RWPE1 (cell line): ENCODE measurements around the gene LRCH1.

Experiments
- CTCF ChIA-PET: fragments of 350-600 bp; sonication (Branson Sonifier 250); formaldehyde crosslinking; extraction: SDS; loops from one replicate; lab custom pipeline; 2021; lab: Yijun Ruan, JAX
- POLR2A ChIA-PET: fragments of 400-600 bp; formaldehyde crosslinking; extraction: SDS; loops from one replicate; lab custom pipeline; 2020; ENCODE audit warnings: antibody characterized with exemption; ENCODE audit not compliant: low non-redundant PET; lab: Yijun Ruan, JAX
- DNase-seq: peaks from one replicate; pipeline ENCODE4 v3.0.0; 2012; ENCODE audit warnings: low spot score
- H3K27ac ChIP-seq: fragments of 450-650 bp; 2 replicates; pipeline ENCODE4 v1.5.1; 2017
- TF ChIP-seq, protein P1 (sequence below): fragments of 450-650 bp; conservative IDR thresholded peaks from 2 replicates; pipeline ENCODE4 v1.5.1; 2017; ENCODE audit warnings: low read depth, mild to moderate bottlenecking

LRCH1 gene

DNA sequence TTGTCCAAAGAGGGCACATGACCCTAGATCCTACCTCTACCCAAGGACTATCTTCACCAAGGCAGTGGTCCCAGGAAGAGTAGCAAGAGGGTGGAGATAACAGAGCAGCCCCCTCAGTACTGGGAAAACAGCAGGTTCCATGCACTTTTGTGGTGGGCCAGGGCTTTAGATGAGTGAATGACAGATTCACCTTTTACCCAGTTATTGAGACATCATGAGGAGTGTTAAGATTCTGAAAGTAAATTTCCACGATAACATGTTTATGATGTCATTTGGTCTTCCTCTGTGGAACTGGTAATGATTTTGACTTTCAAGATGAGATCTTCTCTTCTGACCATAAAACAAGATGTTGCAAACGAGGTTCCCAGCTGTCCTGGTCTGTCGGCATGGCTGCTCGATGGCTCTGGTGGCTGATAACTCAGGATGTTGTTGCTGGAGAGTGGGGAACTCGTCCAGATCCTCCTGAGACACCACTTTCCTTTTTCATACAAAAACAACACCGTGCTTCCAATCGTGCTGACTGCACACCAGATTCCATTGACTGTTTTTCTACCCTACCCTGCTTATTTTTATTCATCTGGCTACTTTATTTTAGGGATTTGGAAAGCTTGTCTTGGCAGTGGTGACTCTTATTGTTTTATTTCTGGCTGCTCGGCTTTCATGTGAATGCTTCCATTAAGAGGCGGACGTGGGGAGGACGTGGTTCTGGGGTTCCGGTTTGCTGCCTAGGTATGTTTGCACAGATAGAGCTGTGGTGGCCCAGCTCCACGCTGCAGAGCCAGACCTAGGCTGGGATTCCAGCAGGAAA is 88.5 kb downstream of the LRCH1 start:
- ChIA-PET CTCF (interaction anchor here (0.6 to 1.1 kb wide), 4 partner anchors 11 to 1043 kb away, joined by 3 to 4 read pairs (median 3); no protein-coding TSS in a partner anchor), POLR2A (no interaction called here)
- H3K27ac ChIP-seq = no peak overlapping the region
- TF ChIP-seq, protein P1, sequence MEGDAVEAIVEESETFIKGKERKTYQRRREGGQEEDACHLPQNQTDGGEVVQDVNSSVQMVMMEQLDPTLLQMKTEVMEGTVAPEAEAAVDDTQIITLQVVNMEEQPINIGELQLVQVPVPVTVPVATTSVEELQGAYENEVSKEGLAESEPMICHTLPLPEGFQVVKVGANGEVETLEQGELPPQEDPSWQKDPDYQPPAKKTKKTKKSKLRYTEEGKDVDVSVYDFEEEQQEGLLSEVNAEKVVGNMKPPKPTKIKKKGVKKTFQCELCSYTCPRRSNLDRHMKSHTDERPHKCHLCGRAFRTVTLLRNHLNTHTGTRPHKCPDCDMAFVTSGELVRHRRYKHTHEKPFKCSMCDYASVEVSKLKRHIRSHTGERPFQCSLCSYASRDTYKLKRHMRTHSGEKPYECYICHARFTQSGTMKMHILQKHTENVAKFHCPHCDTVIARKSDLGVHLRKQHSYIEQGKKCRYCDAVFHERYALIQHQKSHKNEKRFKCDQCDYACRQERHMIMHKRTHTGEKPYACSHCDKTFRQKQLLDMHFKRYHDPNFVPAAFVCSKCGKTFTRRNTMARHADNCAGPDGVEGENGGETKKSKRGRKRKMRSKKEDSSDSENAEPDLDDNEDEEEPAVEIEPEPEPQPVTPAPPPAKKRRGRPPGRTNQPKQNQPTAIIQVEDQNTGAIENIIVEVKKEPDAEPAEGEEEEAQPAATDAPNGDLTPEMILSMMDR = no peak
- DNase-seq = no peak

DNA sequence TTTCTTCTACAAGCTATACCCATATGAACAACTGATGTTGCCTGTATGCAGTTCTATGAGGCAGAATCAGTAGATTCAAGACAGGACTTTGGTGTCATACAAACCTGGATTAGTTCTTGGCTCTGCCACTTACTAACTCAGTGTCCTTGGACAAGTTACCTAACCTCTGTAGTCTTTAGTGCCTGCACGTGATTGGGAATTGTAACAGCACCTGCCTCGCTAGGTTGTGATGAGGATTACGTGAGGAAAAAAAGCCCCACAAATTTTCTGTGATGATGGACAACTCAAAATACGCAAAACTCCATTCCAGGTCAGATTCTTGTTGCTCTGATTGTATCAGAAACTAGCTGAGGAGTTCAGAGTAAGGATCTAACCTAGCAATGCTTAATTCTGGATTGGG is 89.3 kb downstream of the LRCH1 start:
- ChIA-PET CTCF (interaction anchor here (0.6 to 1.1 kb wide), 3 partner anchors 12 to 22 kb away, joined by 3 to 4 read pairs (median 3); no protein-coding TSS in a partner anchor), POLR2A (no interaction called here)
- DNase-seq = no peak
- no peak overlapping the region for H3K27ac ChIP-seq
- TF ChIP-seq, protein P1 = no peak

DNA sequence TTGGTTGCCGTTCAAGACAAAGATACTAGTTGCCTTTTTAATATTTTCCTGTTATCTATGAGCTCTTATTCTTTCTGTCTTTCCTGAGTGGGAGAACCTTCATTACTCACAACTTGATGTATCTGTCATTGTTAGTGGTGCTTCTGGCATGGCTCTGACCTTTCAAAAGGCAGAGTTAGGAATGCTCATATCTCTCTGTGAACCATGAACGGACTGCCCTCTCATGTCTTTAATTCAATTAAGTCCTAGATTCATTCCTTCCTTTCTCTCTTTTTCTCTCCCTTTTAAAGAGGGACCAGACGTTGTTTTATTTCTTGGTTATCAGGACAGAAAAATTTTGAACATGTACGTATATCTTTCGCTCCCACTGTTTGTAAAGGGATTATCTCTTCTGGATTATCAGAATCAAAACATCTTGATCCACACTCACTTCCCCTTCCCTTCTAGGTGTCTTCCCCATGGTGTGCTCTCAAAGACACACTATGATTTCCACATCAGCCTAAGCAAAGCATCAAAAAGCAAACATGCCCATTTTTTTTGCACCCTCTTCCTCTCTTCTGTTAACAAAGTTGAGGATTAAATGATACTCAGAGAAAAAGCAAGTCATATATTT is 90.3 kb downstream of the LRCH1 start:
- DNase-seq = no peak
- CTCF ChIA-PET = interaction anchor here (2.2 kb wide), 1 partner anchor 8 kb away, joined by 7 read pairs; no protein-coding TSS in a partner anchor
- TF ChIP-seq, protein P1 = no peak
- no peak overlapping the region for H3K27ac ChIP-seq
- POLR2A ChIA-PET = no interaction called here

DNA sequence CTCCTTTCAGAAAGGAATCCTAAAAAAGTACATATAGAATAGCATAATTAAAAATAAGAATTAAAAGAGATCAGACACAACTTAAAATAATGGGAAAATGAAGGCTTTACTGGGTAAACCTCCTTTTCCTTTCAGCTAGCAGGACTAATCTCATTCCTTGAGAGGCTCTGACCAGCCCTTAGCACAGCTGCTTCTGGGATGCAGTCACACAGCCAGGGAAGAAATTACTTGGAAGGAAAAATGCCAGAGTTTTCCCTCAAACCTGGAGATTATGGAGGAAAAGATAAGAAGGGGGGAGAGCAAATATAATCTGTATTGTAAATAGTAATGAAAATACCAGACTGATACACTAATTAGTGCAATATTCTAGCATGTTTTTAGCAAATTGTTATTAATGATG is 91.8 kb downstream of the LRCH1 start:
- no peak for DNase-seq
- TF ChIP-seq, protein P1 = no peak
- ChIA-PET POLR2A (no interaction called here), CTCF (interaction anchor here (0.6 to 2.2 kb wide), 2 partner anchors 9 to 643 kb away, joined by 4 to 7 read pairs; no protein-coding TSS in a partner anchor)
- H3K27ac ChIP-seq = no peak overlapping the region

DNA sequence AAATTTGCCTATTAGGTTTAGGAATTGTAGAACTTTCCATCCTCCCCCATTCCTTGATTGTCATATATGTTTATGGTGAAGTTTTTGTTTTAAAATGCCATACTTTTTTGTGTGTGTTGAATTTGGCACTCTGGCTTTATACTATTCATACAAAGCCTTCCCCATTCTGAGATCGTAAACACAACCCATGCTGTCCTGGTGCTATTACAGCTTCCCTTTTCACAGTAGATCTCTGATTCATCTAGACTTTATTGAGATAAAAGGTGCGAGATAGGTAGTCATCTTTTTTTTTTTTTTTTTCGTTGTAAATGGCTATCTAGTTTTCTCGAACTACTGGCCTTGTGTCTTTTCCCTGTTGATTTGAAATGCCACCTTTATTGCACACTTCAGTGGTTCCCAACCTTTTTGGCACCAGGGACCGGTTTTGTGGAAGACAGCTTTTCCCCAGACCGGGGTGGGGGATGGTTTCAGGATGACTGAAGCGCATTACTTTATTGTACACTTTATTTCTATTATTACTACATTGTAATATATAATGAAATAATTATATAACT is 94.6 kb downstream of the LRCH1 start:
- ChIA-PET CTCF (no interaction called here), POLR2A (no interaction called here)
- TF ChIP-seq, protein P1 = no peak
- no peak for DNase-seq
- H3K27ac ChIP-seq = no peak overlapping the region

DNA sequence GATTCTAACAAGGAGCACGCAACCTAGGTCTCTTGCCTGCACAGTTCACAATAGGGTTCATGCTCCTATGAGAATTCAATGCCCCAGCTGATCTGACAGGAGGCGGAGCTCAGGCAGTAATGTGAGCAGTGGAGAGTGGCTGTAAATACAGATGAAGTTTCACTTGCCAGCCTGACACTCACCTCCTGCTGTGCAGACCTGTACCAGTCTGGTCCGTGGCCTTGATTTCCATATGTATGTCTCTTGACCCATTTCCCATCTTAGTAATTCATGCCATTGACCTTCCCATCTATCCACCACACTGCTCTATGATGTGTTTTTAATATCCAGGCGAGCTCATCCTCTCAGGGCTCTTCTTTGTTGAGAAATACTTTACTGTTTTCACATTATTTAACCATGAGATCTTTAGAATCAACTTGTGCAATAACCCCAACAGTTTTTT is 95.2 kb downstream of the LRCH1 start:
- no peak overlapping the region for H3K27ac ChIP-seq
- POLR2A ChIA-PET = no interaction called here
- no peak for DNase-seq
- CTCF ChIA-PET = no interaction called here
- TF ChIP-seq, protein P1 = no peak
